WTC11 (cell line): ENCODE measurements around the gene THSD4.

Experiments
- CTCF ChIP-seq: fragments of 200-600 bp; IDR thresholded peaks from 2 replicates; pipeline ENCODE4 v1.8.0; 2022; ENCODE audit warnings: antibody characterized with exemption
- KAT7 ChIP-seq: sonication (generic); formaldehyde crosslinking; IDR thresholded peaks from 2 replicates; pipeline ENCODE4 v1.8.1; 2023; ENCODE audit warnings: missing genetic modification reagents, mild to moderate bottlenecking, borderline replicate concordance
- MAX ChIP-seq: sonication (generic); formaldehyde crosslinking; IDR thresholded peaks from 2 replicates; pipeline ENCODE4 v1.8.0; 2022; ENCODE audit warnings: mild to moderate bottlenecking, missing genetic modification reagents

- TF ChIP-seq KAT7 (no peak), CTCF (no peak), MAX (CRISPR knock-in tag) (no peak)
Observed at GRCh38 chr15:71136793-71137518, 21.7 kb downstream of the THSD4 start.
